HCT116 (cell line): Measurements from ENCODE around the gene HTT-AS. TPM values are rescaled to one million over a fixed set of nuclear protein-coding genes. Genes with fewer than 3 reads are reported as not detected.

ENCODE experiments used
- ATAC-seq: fragments of 200-7000 bp; cut with Tn5 transposase; 2 replicates; pipeline ENCODE4 v1.9.1; 2020; ENCODE audit warnings: mild to moderate bottlenecking, moderate library complexity
- BruUV-seq: library from RNA; stranded (reverse); fragments of 400-500 nt; replicated peaks from 2 replicates; lab custom pipeline; 2021; lab: Mats Ljungman, UMichigan
- CTCF ChIA-PET: fragments of 300-600 bp; sonication (Branson Sonifier 250); formaldehyde crosslinking; loops from one replicate; lab custom pipeline; 2021; ENCODE audit warnings: antibody characterized with exemption; lab: Charles Lee
- POLR2A ChIA-PET: fragments of 300-600, 350-600 bp; sonication (Branson Sonifier 250); formaldehyde crosslinking; loops from one replicate; lab custom pipeline; 2021; ENCODE audit warnings: antibody characterized with exemption; lab: Charles Lee
- RAD21 ChIA-PET, 2 experiments: fragments of 300-600 bp; sonication (Branson Sonifier 250); formaldehyde crosslinking; loops; one replicate each; lab custom pipeline; 2023; ENCODE audit warnings: low total read pairs in 2 of 2; ENCODE audit not compliant: uncharacterized antibody in 2 of 2, unreplicated experiment in 2 of 2, low non-redundant PET in 1 of 2; lab: Charles Lee
- DNase-seq: peaks from one replicate; pipeline ENCODE4 v3.0.0-alpha.2; 2010; ENCODE audit warnings: low read depth, low spot score
- H2AFZ ChIP-seq: fragments of 200-600 bp; shearing (Covaris generic), sonication (generic); 2 replicates; pipeline ENCODE4 v1.6.1; 2017; ENCODE audit warnings: low read depth, mixed run types, mixed read lengths, antibody characterized with exemption, low read length; ENCODE audit not compliant: poor library complexity, severe bottlenecking
- H3K27ac ChIP-seq: 2 replicates; pipeline ENCODE4 v1.5.1; 2012; ENCODE audit warnings: low read depth, low read length
- H3K27me3 ChIP-seq: fragments of 200-600 bp; sonication (generic); 2 replicates; pipeline ENCODE4 v1.6.1; 2016; ENCODE audit warnings: mixed run types, low read length, mixed read lengths; ENCODE audit not compliant: insufficient read depth
- H3K36me3 ChIP-seq, 2 experiments: fragments of 200-500 bp in 1 of 2; fragments of 200-600 bp in 1 of 2; sonication (Bioruptor generic) in 1 of 2; sonication (generic) in 1 of 2; 2 replicates each; pipeline versions ENCODE4 v1.5.1 to v1.6.1; 2014 to 2016; ENCODE audit warnings: low read length in 2 of 2, inconsistent platforms in 1 of 2, mixed read lengths in 1 of 2, mixed run types in 1 of 2; ENCODE audit not compliant: insufficient read depth in 2 of 2, control insufficient read depth in 1 of 2
- H3K4me1 ChIP-seq, 2 experiments: fragments of 200-600 bp in 1 of 2; sonication (generic) in 1 of 2; 2 replicates each; pipeline versions ENCODE4 v1.5.1 to v1.6.1; 2012 to 2017; ENCODE audit warnings: low read length in 2 of 2, inconsistent platforms in 1 of 2, mild to moderate bottlenecking in 1 of 2, mixed read lengths in 1 of 2, mixed run types in 1 of 2, moderate library complexity in 1 of 2; ENCODE audit not compliant: insufficient read depth in 2 of 2, control insufficient read depth in 1 of 2
- H3K4me2 ChIP-seq: fragments of 200-600 bp; sonication (generic); 2 replicates; pipeline ENCODE4 v1.6.1; 2017; ENCODE audit warnings: mixed run types, low read length, mixed read lengths
- H3K4me3 ChIP-seq, 2 experiments: fragments of 200-600 bp in 1 of 2; sonication (generic) in 1 of 2; replicated peaks in 1 of 2; 2 replicates each; pipeline ENCODE4 v1.5.1; 2011 to 2016; ENCODE audit warnings: low read length in 2 of 2, control low read depth in 1 of 2, low read depth in 1 of 2, mild to moderate bottlenecking in 1 of 2, mixed read lengths in 1 of 2, mixed run types in 1 of 2
- H3K79me2 ChIP-seq: fragments of 200-600 bp; sonication (generic); 2 replicates; pipeline ENCODE4 v1.6.1; 2017; ENCODE audit warnings: mild to moderate bottlenecking, mixed run types, low read length, moderate library complexity, mixed read lengths; ENCODE audit not compliant: insufficient read depth
- H3K9ac ChIP-seq: fragments of 200-600 bp; sonication (generic); 2 replicates; pipeline ENCODE4 v1.6.1; 2016; ENCODE audit warnings: low read length, mixed read lengths
- H3K9me2 ChIP-seq: fragments of 200-600 bp; sonication (generic), shearing (Covaris generic); 2 replicates; pipeline ENCODE4 v1.6.1; 2017; ENCODE audit warnings: mixed run types, mild to moderate bottlenecking, moderate library complexity; ENCODE audit not compliant: insufficient read depth
- H3K9me3 ChIP-seq, 2 experiments: fragments of 200-500 bp in 1 of 2; fragments of 200-600 bp in 1 of 2; sonication (Bioruptor generic) in 1 of 2; sonication (generic) in 1 of 2; 2 replicates each; pipeline ENCODE4 v1.6.1; 2014 to 2017; ENCODE audit warnings: low read length in 2 of 2, mixed read lengths in 2 of 2, inconsistent platforms in 1 of 2, low read depth in 1 of 2, mild to moderate bottlenecking in 1 of 2, mixed run types in 1 of 2, moderate library complexity in 1 of 2; ENCODE audit not compliant: control insufficient read depth in 1 of 2, insufficient read depth in 1 of 2
- H4K20me1 ChIP-seq: fragments of 200-600 bp; sonication (generic), shearing (Covaris generic); 2 replicates; pipeline ENCODE4 v1.6.1; 2017; ENCODE audit warnings: mixed run types, mild to moderate bottlenecking, moderate library complexity; ENCODE audit not compliant: insufficient read depth
- CBX3 ChIP-seq: IDR thresholded peaks from 2 replicates; pipeline ENCODE4 v1.6.1; 2012; ENCODE audit warnings: low read depth
- CTCF ChIP-seq, 3 experiments: fragments of 200-600 bp in 1 of 3; sonication (generic) in 1 of 3; IDR thresholded peaks in 2 of 3; conservative IDR thresholded peaks in 1 of 3; 2 replicates each; pipeline ENCODE4 v1.5.1; 2012 to 2017; ENCODE audit warnings: low read depth in 2 of 3, low read length in 2 of 3, antibody characterized with exemption in 1 of 3, borderline replicate concordance in 1 of 3, control low read depth in 1 of 3, mild to moderate bottlenecking in 1 of 3, mixed read lengths in 1 of 3, mixed run types in 1 of 3, moderate library complexity in 1 of 3; ENCODE audit not compliant: insufficient read depth in 1 of 3
- EGR1 ChIP-seq: IDR thresholded peaks from 2 replicates; pipeline ENCODE4 v1.6.1; 2012; ENCODE audit warnings: low read depth
- ELF1 ChIP-seq: IDR thresholded peaks from 2 replicates; pipeline ENCODE4 v1.6.1; 2012; ENCODE audit warnings: low read depth, borderline replicate concordance
- EZH2 ChIP-seq: fragments of 200-600 bp; sonication (generic); IDR thresholded peaks from 2 replicates; pipeline ENCODE4 v1.6.1; 2017; ENCODE audit warnings: antibody characterized with exemption, mixed run types
- EZH2phosphoT487 ChIP-seq: fragments of 200-600 bp; IDR thresholded peaks from 2 replicates; pipeline ENCODE4 v1.6.1; 2018; ENCODE audit warnings: antibody characterized with exemption, borderline replicate concordance
- FOSL1 ChIP-seq: IDR thresholded peaks from 2 replicates; pipeline ENCODE4 v1.6.1; 2012; ENCODE audit warnings: low read depth
- MAX ChIP-seq: IDR thresholded peaks from 2 replicates; pipeline ENCODE4 v1.6.1; 2012
- POLR2A ChIP-seq: IDR thresholded peaks from 2 replicates; pipeline ENCODE4 v1.7.0; 2011; ENCODE audit warnings: borderline replicate concordance; ENCODE audit not compliant: insufficient read depth, insufficient read length; ENCODE audit errors: extremely low read depth
- POLR2AphosphoS5 ChIP-seq: IDR thresholded peaks from 2 replicates; pipeline ENCODE4 v1.6.1; 2011; ENCODE audit warnings: mild to moderate bottlenecking, low read depth, low read length, moderate library complexity
- SP1 ChIP-seq: IDR thresholded peaks from 2 replicates; pipeline ENCODE4 v1.6.1; 2012; ENCODE audit warnings: low read depth
- SRF ChIP-seq: IDR thresholded peaks from 2 replicates; pipeline ENCODE4 v1.6.1; 2012; ENCODE audit warnings: low read depth
- YY1 ChIP-seq: IDR thresholded peaks from 2 replicates; pipeline ENCODE4 v1.6.1; 2011; ENCODE audit warnings: low read length, low read depth, moderate library complexity, mild to moderate bottlenecking; ENCODE audit not compliant: insufficient replicate concordance; ENCODE audit errors: extremely low read depth
- ZFX ChIP-seq: fragments of 450-650 bp; IDR thresholded peaks from 2 replicates; pipeline ENCODE4 v1.6.1; 2017
- ZNF274 ChIP-seq: fragments of 200-500 bp; sonication (Bioruptor generic); IDR thresholded peaks from 2 replicates; pipeline ENCODE4 v1.6.1; 2014; ENCODE audit warnings: mild to moderate bottlenecking, low read depth, low read length, inconsistent platforms
- intact Hi-C: fragments of 100-400 bp; cut with micrococcal nuclease; formaldehyde crosslinking; loops from 2 replicates; pipeline ENCODE4 v1.10.0; 2022
- total RNA-seq: library from RNA; stranded (reverse); gene quantifications from one replicate; pipeline ENCODE4 v1.2.1, GENCODE V29; 2021; ENCODE audit not compliant: unreplicated experiment
- TF ChIP-seq, protein P1 (sequence below): IDR thresholded peaks from 2 replicates; pipeline ENCODE4 v1.6.1; 2012
- TF ChIP-seq, protein P2 (sequence below): IDR thresholded peaks from 2 replicates; pipeline ENCODE4 v1.6.1; 2012; ENCODE audit warnings: low read depth

HTT-AS gene
- total RNA-seq, 1 experiment from 2014 or later: not detected

DNA sequence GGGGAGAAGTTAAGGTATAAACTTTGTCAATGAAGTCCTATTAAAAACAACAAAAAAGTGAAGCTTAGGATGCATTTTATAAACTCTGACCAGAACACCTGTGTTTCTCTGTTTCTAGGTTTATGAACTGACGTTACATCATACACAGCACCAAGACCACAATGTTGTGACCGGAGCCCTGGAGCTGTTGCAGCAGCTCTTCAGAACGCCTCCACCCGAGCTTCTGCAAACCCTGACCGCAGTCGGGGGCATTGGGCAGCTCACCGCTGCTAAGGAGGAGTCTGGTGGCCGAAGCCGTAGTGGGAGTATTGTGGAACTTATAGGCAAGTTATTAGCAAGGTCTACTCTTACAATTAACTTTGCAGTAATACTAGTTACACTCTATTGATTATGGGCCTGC lies 46.8 kb upstream of the HTT-AS start (continued):
- no peak for TF ChIP-seq MAX
- no peak for TF ChIP-seq CTCF (IDR thresholded peaks at IDR 0.05 in 2 of 3, conservative IDR thresholded peaks at IDR 0.05 in 1 of 3; ENCODE audit: borderline replicate concordance in 1 of 3, insufficient read depth in 1 of 3, low read depth in 2 of 3, low read length in 2 of 3)

- H3K4me1 ChIP-seq: no peaks in the 10 kb centered on the region
- no peak overlapping the region for H3K4me3 ChIP-seq
- H2AFZ ChIP-seq: no peak overlapping the region
- no peak for TF ChIP-seq ZNF274
- no peak for TF ChIP-seq POLR2AphosphoS5
- TF ChIP-seq EZH2: no peak
- no peak for TF ChIP-seq CTCF (IDR thresholded peaks at IDR 0.05 in 2 of 3, conservative IDR thresholded peaks at IDR 0.05 in 1 of 3; ENCODE audit: borderline replicate concordance in 1 of 3, insufficient read depth in 1 of 3, low read depth in 2 of 3, low read length in 2 of 3)
- no peak for TF ChIP-seq POLR2A
- no peak for TF ChIP-seq MAX
- TF ChIP-seq ELF1: no peak
- TF ChIP-seq ZFX: no peak
- no peak for TF ChIP-seq SP1
- TF ChIP-seq EZH2phosphoT487: no peak
- no peak for TF ChIP-seq YY1
- TF ChIP-seq CBX3: no peak
- no peak for TF ChIP-seq EGR1
- TF ChIP-seq, protein P1, sequence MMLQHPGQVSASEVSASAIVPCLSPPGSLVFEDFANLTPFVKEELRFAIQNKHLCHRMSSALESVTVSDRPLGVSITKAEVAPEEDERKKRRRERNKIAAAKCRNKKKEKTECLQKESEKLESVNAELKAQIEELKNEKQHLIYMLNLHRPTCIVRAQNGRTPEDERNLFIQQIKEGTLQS: no peak
- no peak for TF ChIP-seq FOSL1
- TF ChIP-seq, protein P2, sequence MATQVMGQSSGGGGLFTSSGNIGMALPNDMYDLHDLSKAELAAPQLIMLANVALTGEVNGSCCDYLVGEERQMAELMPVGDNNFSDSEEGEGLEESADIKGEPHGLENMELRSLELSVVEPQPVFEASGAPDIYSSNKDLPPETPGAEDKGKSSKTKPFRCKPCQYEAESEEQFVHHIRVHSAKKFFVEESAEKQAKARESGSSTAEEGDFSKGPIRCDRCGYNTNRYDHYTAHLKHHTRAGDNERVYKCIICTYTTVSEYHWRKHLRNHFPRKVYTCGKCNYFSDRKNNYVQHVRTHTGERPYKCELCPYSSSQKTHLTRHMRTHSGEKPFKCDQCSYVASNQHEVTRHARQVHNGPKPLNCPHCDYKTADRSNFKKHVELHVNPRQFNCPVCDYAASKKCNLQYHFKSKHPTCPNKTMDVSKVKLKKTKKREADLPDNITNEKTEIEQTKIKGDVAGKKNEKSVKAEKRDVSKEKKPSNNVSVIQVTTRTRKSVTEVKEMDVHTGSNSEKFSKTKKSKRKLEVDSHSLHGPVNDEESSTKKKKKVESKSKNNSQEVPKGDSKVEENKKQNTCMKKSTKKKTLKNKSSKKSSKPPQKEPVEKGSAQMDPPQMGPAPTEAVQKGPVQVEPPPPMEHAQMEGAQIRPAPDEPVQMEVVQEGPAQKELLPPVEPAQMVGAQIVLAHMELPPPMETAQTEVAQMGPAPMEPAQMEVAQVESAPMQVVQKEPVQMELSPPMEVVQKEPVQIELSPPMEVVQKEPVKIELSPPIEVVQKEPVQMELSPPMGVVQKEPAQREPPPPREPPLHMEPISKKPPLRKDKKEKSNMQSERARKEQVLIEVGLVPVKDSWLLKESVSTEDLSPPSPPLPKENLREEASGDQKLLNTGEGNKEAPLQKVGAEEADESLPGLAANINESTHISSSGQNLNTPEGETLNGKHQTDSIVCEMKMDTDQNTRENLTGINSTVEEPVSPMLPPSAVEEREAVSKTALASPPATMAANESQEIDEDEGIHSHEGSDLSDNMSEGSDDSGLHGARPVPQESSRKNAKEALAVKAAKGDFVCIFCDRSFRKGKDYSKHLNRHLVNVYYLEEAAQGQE: no peak
- TF ChIP-seq SRF: no peak
- no peaks in the 10 kb centered on the region for H3K9me2 ChIP-seq
- no peak overlapping the region for H3K9ac ChIP-seq
- DNase-seq (no peak), ATAC-seq (no peak)
- POLR2A ChIA-PET: no interaction called here
- no peaks in the 10 kb centered on the region for H3K9me3 ChIP-seq
- no peaks in the 10 kb centered on the region for H3K27me3 ChIP-seq
- H3K4me2 ChIP-seq: no peak overlapping the region
- CTCF ChIA-PET: no interaction called here
- H4K20me1 ChIP-seq: no peaks in the 10 kb centered on the region
- RAD21 ChIA-PET: no interaction called here
- no peak overlapping the region for H3K27ac ChIP-seq
- BruUV-seq: no TSS peak
- no peaks in the 10 kb centered on the region for H3K79me2 ChIP-seq
- intact Hi-C loops: no loop called here
- H3K36me3 ChIP-seq: peaks cover 27 to 28% of the 10 kb centered on the region in 2 experiments
Measured at GRCh38 chr4:3119464-3119863, 45.1 kb upstream of the HTT-AS start.
